ENCODE measurements around the gene GNB5. TPM values are rescaled to one million over a fixed set of nuclear protein-coding genes. Genes with fewer than 3 reads are reported as not detected.

Gene GNB5
- total RNA-seq, 1 experiment from 2014 or later: 29.8 TPM

DNA sequence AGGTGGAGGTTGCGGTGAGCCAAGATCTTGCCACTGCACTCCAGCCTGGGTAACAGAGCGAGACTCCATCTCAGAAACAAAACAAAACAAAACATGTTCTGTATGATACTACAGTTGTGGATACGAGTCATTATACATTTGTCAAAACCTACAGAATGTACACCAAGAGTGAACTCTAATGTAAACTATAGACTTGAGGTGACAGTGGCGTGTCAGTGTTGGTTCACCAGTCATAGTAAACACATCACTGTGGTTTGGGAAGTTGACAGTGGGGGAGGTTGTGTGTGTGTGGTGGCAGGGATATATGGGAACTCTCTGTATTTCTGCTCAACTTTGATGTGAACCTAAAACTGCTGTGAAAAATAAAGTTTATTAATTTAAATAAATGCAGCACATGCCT is 33.0 kb upstream of the GNB5 start:
- H3K9me3 Mint-ChIP-seq: no peaks in the 10 kb centered on the region
- H4K20me1 ChIP-seq (ENCODE audit: control insufficient read depth, insufficient read depth, insufficient read length): no peaks in the 10 kb centered on the region
- no peak overlapping the region for H4K8ac ChIP-seq (replicated peaks; ENCODE audit: insufficient read length, low read depth, low read length)
- TF ChIP-seq, protein P1, sequence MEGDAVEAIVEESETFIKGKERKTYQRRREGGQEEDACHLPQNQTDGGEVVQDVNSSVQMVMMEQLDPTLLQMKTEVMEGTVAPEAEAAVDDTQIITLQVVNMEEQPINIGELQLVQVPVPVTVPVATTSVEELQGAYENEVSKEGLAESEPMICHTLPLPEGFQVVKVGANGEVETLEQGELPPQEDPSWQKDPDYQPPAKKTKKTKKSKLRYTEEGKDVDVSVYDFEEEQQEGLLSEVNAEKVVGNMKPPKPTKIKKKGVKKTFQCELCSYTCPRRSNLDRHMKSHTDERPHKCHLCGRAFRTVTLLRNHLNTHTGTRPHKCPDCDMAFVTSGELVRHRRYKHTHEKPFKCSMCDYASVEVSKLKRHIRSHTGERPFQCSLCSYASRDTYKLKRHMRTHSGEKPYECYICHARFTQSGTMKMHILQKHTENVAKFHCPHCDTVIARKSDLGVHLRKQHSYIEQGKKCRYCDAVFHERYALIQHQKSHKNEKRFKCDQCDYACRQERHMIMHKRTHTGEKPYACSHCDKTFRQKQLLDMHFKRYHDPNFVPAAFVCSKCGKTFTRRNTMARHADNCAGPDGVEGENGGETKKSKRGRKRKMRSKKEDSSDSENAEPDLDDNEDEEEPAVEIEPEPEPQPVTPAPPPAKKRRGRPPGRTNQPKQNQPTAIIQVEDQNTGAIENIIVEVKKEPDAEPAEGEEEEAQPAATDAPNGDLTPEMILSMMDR (conservative IDR thresholded peaks at IDR 0.05): no peak
- H3K14ac ChIP-seq (ENCODE audit: insufficient read depth, low read length): no peak overlapping the region
- H2BK5ac ChIP-seq (ENCODE audit: insufficient read length, low read length): no peak overlapping the region
- H3K18ac ChIP-seq (ENCODE audit: insufficient read length, low read depth, low read length): no peak overlapping the region
- no peak overlapping the region for H2BK120ac ChIP-seq (ENCODE audit: low read depth, low read length, poor library complexity, severe bottlenecking)
- no peak overlapping the region for H3T11ph ChIP-seq (ENCODE audit: low read length)
- no peaks in the 10 kb centered on the region for H3K23me2 ChIP-seq (ENCODE audit: insufficient read length, low read depth, low read length, poor library complexity, severe bottlenecking)
- H3K4me2 ChIP-seq (ENCODE audit: insufficient read depth, insufficient read length, low read length): no peak overlapping the region
- no peaks in the 10 kb centered on the region for H3K27me3 ChIP-seq (ENCODE audit: insufficient read depth, low read length)
- H2AK5ac ChIP-seq (ENCODE audit: insufficient read length, low read length): no peak overlapping the region
- WGBS (ENCODE audit: extremely low coverage, insufficient read length, low lambda C conversion rate): no CpG with 5 or more reads among the region's 4 CpGs
- no peaks in the 10 kb centered on the region for H3K4me1 Mint-ChIP-seq
- H3K36me3 Mint-ChIP-seq (ENCODE audit: insufficient read depth in 1 of 3, low read depth in 3 of 3): peaks cover 14 to 57% (median 39%) of the 10 kb centered on the region in 3 experiments; a peak in 6 of 7 replicates
- H2BK12ac ChIP-seq (ENCODE audit: insufficient read length, low read depth, low read length): no peak overlapping the region
- no peak for DNase-seq
- no peaks in the 10 kb centered on the region for H3K79me2 ChIP-seq (ENCODE audit: insufficient read depth, low read length)
- no peak overlapping the region for H2BK15ac ChIP-seq (ENCODE audit: low read depth, low read length)
- no peak overlapping the region for H3K4ac ChIP-seq (ENCODE audit: low read depth, low read length)
- H3K4me3 Mint-ChIP-seq: no peak overlapping the region
- H3K79me1 ChIP-seq (ENCODE audit: insufficient read depth, low read depth, low read length, poor library complexity, severe bottlenecking): no peaks in the 10 kb centered on the region
- no peak overlapping the region for H3K23ac ChIP-seq (ENCODE audit: insufficient read length, low read depth, low read length)
- no peaks in the 10 kb centered on the region for H3K9me3 ChIP-seq (ENCODE audit: control insufficient read depth, low read depth, low read length)
- no peak overlapping the region for H4K5ac ChIP-seq (ENCODE audit: insufficient read length, low read depth, low read length)
- H2BK20ac ChIP-seq (ENCODE audit: low read depth, low read length, poor library complexity, severe bottlenecking): no peak overlapping the region
- no peak overlapping the region for H4K91ac ChIP-seq (ENCODE audit: insufficient read length, low read depth, low read length)
- H3K56ac ChIP-seq (ENCODE audit: insufficient read length, low read depth, low read length): no peak overlapping the region
- no peaks in the 10 kb centered on the region for H3K27me3 Mint-ChIP-seq (ENCODE audit: low read depth)
- H2AFZ ChIP-seq (ENCODE audit: low read length): no peak overlapping the region
- H3K27ac ChIP-seq (ENCODE audit: insufficient read length, low read depth, low read length): no peak overlapping the region
- no peak overlapping the region for H3K9ac ChIP-seq (ENCODE audit: extremely low read depth, insufficient read length, low read length)
- H3K4me1 ChIP-seq (ENCODE audit: insufficient read depth, low read length): no peaks in the 10 kb centered on the region
- no peak overlapping the region for H3K27ac Mint-ChIP-seq

Measured in H9 (cell line).